ENCODE measurements around the gene MRGPRD.

The MRGPRD gene

GRCh38 chr11:68930991-68931855 lies 49.6 kb downstream of the MRGPRD start:
- no peak for DNase-seq

Measured in NCI-H524 (cell line).